CD4-positive, alpha-beta memory T cell (primary cell): ENCODE results near the gene LRRC51. TPM values are rescaled to one million over a fixed set of nuclear protein-coding genes. Genes with fewer than 3 reads are reported as not detected.
"Not testable (repeated sequence)": the region's sequence is repeated elsewhere in the genome, so short reads cannot be mapped to it uniquely, and the experiment has no call there.

Experiments
- CTCF ChIA-PET: fragments of 350-600 bp; sonication (Branson Sonifier 250); formaldehyde crosslinking; loops from one replicate; lab custom pipeline; 2021; ENCODE audit warnings: inconsistent platforms; ENCODE audit not compliant: partially characterized antibody; lab: Charles Lee
- POLR2A ChIA-PET: fragments of 350-600 bp; sonication (Branson Sonifier 250); formaldehyde crosslinking; loops from one replicate; lab custom pipeline; 2021; ENCODE audit not compliant: partially characterized antibody; lab: Charles Lee
- DNase-seq, 5 donors: peaks; one replicate each; pipeline versions ENCODE4 v3.0.0 to v3.0.0-alpha.2; 2020 to 2022; ENCODE audit warnings: mixed read lengths in 1 of 5
- H3K27ac ChIP-seq: one replicate; pipeline ENCODE4 v1.7.0; 2013; ENCODE audit warnings: low read depth, low read length
- H3K27me3 ChIP-seq: 2 replicates; pipeline ENCODE4 v1.7.0; 2013; ENCODE audit warnings: mild to moderate bottlenecking, low read length, moderate library complexity; ENCODE audit not compliant: insufficient read depth
- H3K36me3 ChIP-seq: 2 replicates; pipeline ENCODE4 v1.7.0; 2013; ENCODE audit warnings: mild to moderate bottlenecking, low read length, moderate library complexity; ENCODE audit not compliant: insufficient read depth
- H3K4me1 ChIP-seq: 2 replicates; pipeline ENCODE4 v1.7.0; 2013; ENCODE audit warnings: mild to moderate bottlenecking, low read length, moderate library complexity; ENCODE audit not compliant: insufficient read depth
- H3K4me3 ChIP-seq, 2 donors: one replicate each; pipeline ENCODE4 v1.7.0; 2013; ENCODE audit warnings: low read length in 2 of 2, mild to moderate bottlenecking in 1 of 2
- H3K9me3 ChIP-seq, 2 donors: one replicate each; pipeline ENCODE4 v1.7.0; 2013; ENCODE audit warnings: low read length in 2 of 2, control low read depth in 1 of 2; ENCODE audit not compliant: control insufficient read depth in 1 of 2
- H3K27ac Mint-ChIP-seq, 7 donors: one replicate each; pipeline ENCODE4 v1.8.0; 2020 to 2021; ENCODE audit warnings: mixed read lengths in 7 of 7, mild to moderate bottlenecking in 6 of 7, inconsistent platforms in 3 of 7, moderate library complexity in 3 of 7
- H3K27me3 Mint-ChIP-seq, 2 donors: one replicate each; pipeline ENCODE4 v1.8.0; 2020 to 2021; ENCODE audit warnings: mixed read lengths in 2 of 2
- H3K36me3 Mint-ChIP-seq, 2 donors: one replicate each; pipeline ENCODE4 v1.8.0; 2020 to 2021; ENCODE audit warnings: mixed read lengths in 2 of 2, inconsistent platforms in 1 of 2, mild to moderate bottlenecking in 1 of 2
- H3K4me1 Mint-ChIP-seq, 4 donors: one replicate each; pipeline ENCODE4 v1.8.0; 2020 to 2021; ENCODE audit warnings: mixed read lengths in 4 of 4, mild to moderate bottlenecking in 1 of 4
- H3K4me3 Mint-ChIP-seq, 8 donors: one replicate each; pipeline ENCODE4 v1.8.0; 2020 to 2021; ENCODE audit warnings: mixed read lengths in 8 of 8, mild to moderate bottlenecking in 7 of 8, moderate library complexity in 6 of 8, inconsistent platforms in 3 of 8
- H3K9me3 Mint-ChIP-seq, 8 donors: one replicate each; pipeline ENCODE4 v1.8.0; 2020 to 2021; ENCODE audit warnings: mixed read lengths in 8 of 8, mild to moderate bottlenecking in 5 of 8, inconsistent platforms in 3 of 8, moderate library complexity in 1 of 8
- intact Hi-C: fragments of 100-400 bp; cut with micrococcal nuclease; formaldehyde crosslinking; loops from one replicate; pipeline ENCODE4 v1.15.1; 2023
- microRNA-seq: library from miRNA; unstranded; fragments of <30 nt; microRNA quantifications from one replicate; pipeline ENCODE4 v1.2.0, GENCODE V29; 2021; ENCODE audit warnings: borderline replicate concordance, borderline number of aligned reads, borderline microRNAs expressed, mixed read lengths
- polyA plus RNA-seq, 2 donors: library from polyadenylated mRNA; unstranded; fragments of 300-500 nt; fragmentation: Illumina TruSeq; gene quantifications; one replicate each; pipeline ENCODE4 v1.2.3, GENCODE V29; 2021
- total RNA-seq, 2 experiments: library from RNA; stranded (reverse); gene quantifications; one replicate each; pipeline ENCODE4 v1.2.3, GENCODE V29; 2021

Gene LRRC51
- total and polyA plus RNA-seq, 4 experiments from 2014 or later: 4.0 to 5.3 (median 4.4) TPM

- CTCF ChIA-PET: interaction anchor here (2.2 kb wide), 1 partner anchor 115 kb away, joined by 15 read pairs; no protein-coding TSS in a partner anchor
- intact Hi-C loops: no loop called here
- H3K27ac Mint-ChIP-seq: no peak overlapping the region
- no peaks in the 10 kb centered on the region for H3K36me3 Mint-ChIP-seq
- H3K36me3 ChIP-seq: no peaks in the 10 kb centered on the region
- H3K27me3 ChIP-seq: no peaks in the 10 kb centered on the region
- no peak overlapping the region for H3K4me3 ChIP-seq
- no peak overlapping the region for H3K27ac ChIP-seq
- H3K4me1 Mint-ChIP-seq: peaks cover 2 to 14% (median 6%) of the 10 kb centered on the region in 4 donors
- POLR2A ChIA-PET: interaction anchor here (1.0 to 1.2 kb wide), 2 partner anchors 38 to 100 kb away, joined by 3 read pairs; partner anchors contain the start of gene LAMTOR1
- no peaks in the 10 kb centered on the region for H3K9me3 Mint-ChIP-seq
- peaks cover 0 to 8% of the 10 kb centered on the region in 2 donors for H3K27me3 Mint-ChIP-seq
- no peak overlapping the region for H3K4me3 Mint-ChIP-seq
- DNase-seq: no peak
- H3K4me1 ChIP-seq: no peaks in the 10 kb centered on the region
- no peaks in the 10 kb centered on the region for H3K9me3 ChIP-seq
These were observed 60.0 kb downstream of the LRRC51 start for GRCh38 chr11:72140661-72141060.

GRCh38 chr11:72141066-72141465 is 60.4 kb downstream of the LRRC51 start:
- Mint-ChIP-seq H3K27me3 (peaks cover 0 to 6% of the 10 kb centered on the region in 2 donors), H3K9me3 (no peaks in the 10 kb centered on the region), H3K36me3 (no peaks in the 10 kb centered on the region), H3K27ac (peak overlapping the region in 1 of 7 donors; percentile 13), H3K4me3 (no peak overlapping the region), H3K4me1 (peaks cover 2 to 14% (median 6%) of the 10 kb centered on the region in 4 donors)
- no peak for DNase-seq
- H3K4me1 ChIP-seq: no peaks in the 10 kb centered on the region
- no peak overlapping the region for H3K4me3 ChIP-seq
- POLR2A ChIA-PET: interaction anchor here (1.0 to 1.2 kb wide), 2 partner anchors 38 to 101 kb away, joined by 3 read pairs; partner anchors contain the start of gene LAMTOR1
- H3K36me3 ChIP-seq: no peaks in the 10 kb centered on the region
- H3K27ac ChIP-seq: no peak overlapping the region
- intact Hi-C loops: no loop called here
- CTCF ChIA-PET: interaction anchor here (2.2 kb wide), 1 partner anchor 116 kb away, joined by 15 read pairs; no protein-coding TSS in a partner anchor
- no peaks in the 10 kb centered on the region for H3K27me3 ChIP-seq
- H3K9me3 ChIP-seq: no peaks in the 10 kb centered on the region

DNA sequence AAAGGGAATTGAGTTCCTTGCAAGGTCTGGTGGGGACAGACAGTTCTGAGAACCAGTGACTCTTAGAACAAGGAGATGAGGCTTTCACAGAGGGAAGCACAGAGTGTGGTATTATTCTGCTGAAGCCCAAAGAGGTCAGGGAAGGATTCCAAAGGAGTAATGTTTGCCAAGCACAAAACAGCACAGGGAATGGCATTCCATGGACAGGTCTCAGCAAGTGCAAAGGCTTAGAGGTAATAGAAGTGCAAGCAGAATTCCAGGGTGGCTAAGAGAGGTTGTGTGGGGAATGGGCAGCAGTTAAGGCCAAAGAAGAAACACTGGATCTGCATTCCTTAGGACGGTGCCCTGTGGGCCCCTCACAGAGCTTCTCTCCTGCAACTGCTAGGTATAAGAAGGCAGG is 61.4 kb downstream of the LRRC51 start:
- H3K27me3 Mint-ChIP-seq, intact Hi-C loops, H3K4me1 ChIP-seq, DNase-seq, H3K4me3 ChIP-seq, H3K27ac Mint-ChIP-seq, H3K27me3 ChIP-seq, POLR2A ChIA-PET, H3K4me3 Mint-ChIP-seq, H3K36me3 Mint-ChIP-seq, H3K9me3 ChIP-seq, H3K9me3 Mint-ChIP-seq, H3K27ac ChIP-seq, H3K36me3 ChIP-seq: not testable (repeated sequence)
- peaks cover 2 to 14% (median 6%) of the 10 kb centered on the region in 4 donors for H3K4me1 Mint-ChIP-seq
- CTCF ChIA-PET: interaction anchor here (2.2 kb wide), 1 partner anchor 117 kb away, joined by 15 read pairs; no protein-coding TSS in a partner anchor

GRCh38 chr11:72142543-72142942 is 61.9 kb downstream of the LRRC51 start:
- H3K4me3 ChIP-seq, POLR2A ChIA-PET, H3K4me1 ChIP-seq, DNase-seq, H3K36me3 ChIP-seq, H3K27me3 ChIP-seq, intact Hi-C loops, H3K27ac Mint-ChIP-seq, H3K27me3 Mint-ChIP-seq, H3K9me3 Mint-ChIP-seq, H3K27ac ChIP-seq, H3K9me3 ChIP-seq, H3K4me3 Mint-ChIP-seq, H3K36me3 Mint-ChIP-seq: not testable (repeated sequence)
- CTCF ChIA-PET: interaction anchor here (1.6 to 5.6 kb wide), 5 partner anchors 11 to 165 kb away, joined by 4 to 188 read pairs (median 14); no protein-coding TSS in a partner anchor
- H3K4me1 Mint-ChIP-seq: peaks cover 2 to 14% (median 6%) of the 10 kb centered on the region in 4 donors

- intact Hi-C loops: loop anchor here (1.0 to 2.0 kb wide), 4 partner anchors 32 to 168 kb away; partner anchors contain the start of genes ANAPC15, LRRC51 and NUMA1
- Histone ChIP-seq H3K9me3 (no peaks in the 10 kb centered on the region), H3K36me3 (no peaks in the 10 kb centered on the region), H3K4me1 (no peaks in the 10 kb centered on the region), H3K27me3 (no peaks in the 10 kb centered on the region), H3K4me3 (no peak overlapping the region), H3K27ac (no peak overlapping the region)
- no peaks in the 10 kb centered on the region for H3K36me3 Mint-ChIP-seq
- ChIA-PET CTCF (interaction anchor here (0.6 to 5.6 kb wide), 32 partner anchors 9 to 286 kb away, joined by 3 to 188 read pairs (median 7); partner anchors contain the start of genes FOLR3, INPPL1 and LAMTOR1), POLR2A (interaction anchor here (0.7 to 1.9 kb wide), 4 partner anchors 32 to 120 kb away, joined by 3 to 7 read pairs (median 4); partner anchors contain the start of gene ANAPC15)
- no peak overlapping the region for H3K27ac Mint-ChIP-seq
- peaks cover 0 to 6% of the 10 kb centered on the region in 2 donors for H3K27me3 Mint-ChIP-seq
- H3K9me3 Mint-ChIP-seq: no peaks in the 10 kb centered on the region
- peaks cover 2 to 11% (median 6%) of the 10 kb centered on the region in 4 donors for H3K4me1 Mint-ChIP-seq
- no peak for DNase-seq
- H3K4me3 Mint-ChIP-seq: no peak overlapping the region
These were observed 64.3 kb downstream of the LRRC51 start for GRCh38 chr11:72144807-72145565.

Small RNAs within 50 kb of the gene (microRNA-seq; reads per million reads assigned to microRNA genes)
- not detected for gene MIR3165

Other genes with a start within 250 kb of the LRRC51 start
- gene DEFB108B, start 247.7 kb upstream of the LRRC51 start, total RNA-seq: not detected
- gene DEFB108B, start 247.7 kb upstream of the LRRC51 start, polyA plus RNA-seq: not detected
- not detected for gene DEFB131B, start 202.4 kb upstream of the LRRC51 start, total RNA-seq
- gene DEFB131B, start 202.4 kb upstream of the LRRC51 start, polyA plus RNA-seq: not detected
- 10 to 100 TPM; 25.3 to 26.2 TPM for gene XNDC1N, start 152.3 kb upstream of the LRRC51 start, total RNA-seq
- gene XNDC1N, start 152.3 kb upstream of the LRRC51 start, polyA plus RNA-seq: 1 to 10 TPM; 4.3 to 4.6 TPM
- gene RNF121, start 151.8 kb upstream of the LRRC51 start, total RNA-seq: 10 to 100 TPM; 28.0 to 33.0 TPM
- gene RNF121, start 151.8 kb upstream of the LRRC51 start, polyA plus RNA-seq: 1 to 10 TPM; 7.5 to 8.2 TPM
- 10 to 100 TPM; 21.4 to 26.2 TPM for gene IL18BP, start 81.9 kb upstream of the LRRC51 start, total RNA-seq
- gene IL18BP, start 81.9 kb upstream of the LRRC51 start, polyA plus RNA-seq: 10 to 100 TPM; 13.8 to 19.7 TPM
- 100 to 1,000 TPM; 376 to 380 TPM for gene NUMA1, start 308 bp upstream of the LRRC51 start, total RNA-seq
- gene NUMA1, start 308 bp upstream of the LRRC51 start, polyA plus RNA-seq: 100 to 1,000 TPM in 1 of 2 donors, 1 to 10 TPM in 1; 4.0 to 100 TPM
- gene LAMTOR1, start 22.4 kb downstream of the LRRC51 start, total RNA-seq: 10 to 100 TPM; 66.8 to 68.6 TPM
- gene LAMTOR1, start 22.4 kb downstream of the LRRC51 start, polyA plus RNA-seq: 100 to 1,000 TPM in 1 of 2 donors, 10 to 100 TPM in 1; 77.5 to 105 TPM
- not detected for gene TOMT, start 25.1 kb downstream of the LRRC51 start, total RNA-seq
- not detected for gene TOMT, start 25.1 kb downstream of the LRRC51 start, polyA plus RNA-seq
- gene ANAPC15, start 31.8 kb downstream of the LRRC51 start, total RNA-seq: 10 to 100 TPM; 38.6 to 40.2 TPM
- 100 to 1,000 TPM in 1 of 2 donors, 10 to 100 TPM in 1; 84.5 to 105 TPM for gene ANAPC15, start 31.8 kb downstream of the LRRC51 start, polyA plus RNA-seq
- not detected for gene FOLR3, start 54.9 kb downstream of the LRRC51 start, total RNA-seq
- not detected for gene FOLR3, start 54.9 kb downstream of the LRRC51 start, polyA plus RNA-seq
- gene FOLR1, start 111.3 kb downstream of the LRRC51 start, total RNA-seq: not detected
- not detected for gene FOLR1, start 111.3 kb downstream of the LRRC51 start, polyA plus RNA-seq
- gene FOLR2, start 135.9 kb downstream of the LRRC51 start, total RNA-seq: not detected
- not detected for gene FOLR2, start 135.9 kb downstream of the LRRC51 start, polyA plus RNA-seq
- 100 to 1,000 TPM; 145 to 152 TPM for gene INPPL1, start 143.9 kb downstream of the LRRC51 start, total RNA-seq
- gene INPPL1, start 143.9 kb downstream of the LRRC51 start, polyA plus RNA-seq: 10 to 100 TPM in 1 of 2 donors, 1 to 10 TPM in 1; 4.0 to 10.2 TPM
- not detected for gene PHOX2A, start 163.3 kb downstream of the LRRC51 start, total RNA-seq
- not detected for gene PHOX2A, start 163.3 kb downstream of the LRRC51 start, polyA plus RNA-seq